ENCODE data around the gene SFPQ.

SFPQ gene

GRCh38 chr1:35190784-35191183, 2.2 kb downstream of the SFPQ start:
- in situ Hi-C loops (cut with HindIII; ENCODE audit: low pct_ligation_motif_present, low sequenced_read_pairs): no loop called here
- no peak for DNase-seq
- Histone ChIP-seq H3K27ac (no peak overlapping the region), H3K27me3 (replicated peaks) (no peaks in the 10 kb centered on the region), H3K36me3 (replicated peaks) (peaks cover 62% of the 10 kb centered on the region), H3K4me3 (ENCODE audit: low read depth, low read length) (peak overlapping the region; percentile 96)
- no peak for TF ChIP-seq CTCF (IDR thresholded peaks at IDR 0.05; ENCODE audit: low read depth, low read length, missing control alignments)

- no peak for TF ChIP-seq CTCF (IDR thresholded peaks at IDR 0.05; ENCODE audit: low read depth, low read length, missing control alignments)
- Histone ChIP-seq H3K4me3 (ENCODE audit: low read depth, low read length) (no peak overlapping the region), H3K27ac (no peak overlapping the region), H3K27me3 (replicated peaks) (no peaks in the 10 kb centered on the region), H3K36me3 (replicated peaks) (peaks cover 82% of the 10 kb centered on the region)
- no peak for DNase-seq
- in situ Hi-C loops (cut with HindIII; ENCODE audit: low pct_ligation_motif_present, low sequenced_read_pairs): no loop called here
Observed at GRCh38 chr1:35188578-35189392, 4.2 kb downstream of the SFPQ start.

- Histone ChIP-seq H3K36me3 (replicated peaks) (peaks cover 91% of the 10 kb centered on the region), H3K4me3 (ENCODE audit: low read depth, low read length) (no peak overlapping the region), H3K27ac (no peak overlapping the region), H3K27me3 (replicated peaks) (no peaks in the 10 kb centered on the region)
- in situ Hi-C loops (cut with HindIII; ENCODE audit: low pct_ligation_motif_present, low sequenced_read_pairs): no loop called here
- no peak for DNase-seq
- TF ChIP-seq CTCF (IDR thresholded peaks at IDR 0.05; ENCODE audit: low read depth, low read length, missing control alignments): no peak
Observed at GRCh38 chr1:35187816-35188342, 5.1 kb downstream of the SFPQ start.

GRCh38 chr1:35186239-35186638, 6.7 kb downstream of the SFPQ start:
- no peak overlapping the region for H3K27ac ChIP-seq
- in situ Hi-C loops (cut with HindIII; ENCODE audit: low pct_ligation_motif_present, low sequenced_read_pairs): no loop called here
- peaks cover 94% of the 10 kb centered on the region for H3K36me3 ChIP-seq (replicated peaks)
- no peak overlapping the region for H3K4me3 ChIP-seq (ENCODE audit: low read depth, low read length)
- no peak for TF ChIP-seq CTCF (IDR thresholded peaks at IDR 0.05; ENCODE audit: low read depth, low read length, missing control alignments)
- no peak for DNase-seq
- no peaks in the 10 kb centered on the region for H3K27me3 ChIP-seq (replicated peaks)

GRCh38 chr1:35185200-35185599, 7.7 kb downstream of the SFPQ start:
- DNase-seq: no peak
- no peak for TF ChIP-seq CTCF (IDR thresholded peaks at IDR 0.05; ENCODE audit: low read depth, low read length, missing control alignments)
- Histone ChIP-seq H3K27ac (no peak overlapping the region), H3K36me3 (replicated peaks) (peaks cover 94% of the 10 kb centered on the region), H3K27me3 (replicated peaks) (no peaks in the 10 kb centered on the region), H3K4me3 (ENCODE audit: low read depth, low read length) (no peak overlapping the region)
- in situ Hi-C loops (cut with HindIII; ENCODE audit: low pct_ligation_motif_present, low sequenced_read_pairs): no loop called here

Measured in brain microvascular endothelial cell (primary cell).